HG03439 (cell line): ENCODE data around the gene CTDSPL2.
"Not testable (repeated sequence)": the region's sequence is repeated elsewhere in the genome, so short reads cannot be mapped to it uniquely, and the experiment has no call there.

Source experiments
- ATAC-seq: cut with Tn5 transposase; IDR thresholded peaks from one replicate; pipeline ENCODE4 v1.9.1; 2021; ENCODE audit warnings: mild to moderate bottlenecking, moderate library complexity; ENCODE audit not compliant: unreplicated experiment

Gene CTDSPL2

GRCh38 chr15:44537735-44538240 lies 110.4 kb downstream of the CTDSPL2 start:
- no peak for ATAC-seq

GRCh38 chr15:44541282-44541958 lies 114.0 kb downstream of the CTDSPL2 start:
- no peak for ATAC-seq

- no peak for ATAC-seq
Observed at GRCh38 chr15:44542596-44542995, 115.2 kb downstream of the CTDSPL2 start.

DNA sequence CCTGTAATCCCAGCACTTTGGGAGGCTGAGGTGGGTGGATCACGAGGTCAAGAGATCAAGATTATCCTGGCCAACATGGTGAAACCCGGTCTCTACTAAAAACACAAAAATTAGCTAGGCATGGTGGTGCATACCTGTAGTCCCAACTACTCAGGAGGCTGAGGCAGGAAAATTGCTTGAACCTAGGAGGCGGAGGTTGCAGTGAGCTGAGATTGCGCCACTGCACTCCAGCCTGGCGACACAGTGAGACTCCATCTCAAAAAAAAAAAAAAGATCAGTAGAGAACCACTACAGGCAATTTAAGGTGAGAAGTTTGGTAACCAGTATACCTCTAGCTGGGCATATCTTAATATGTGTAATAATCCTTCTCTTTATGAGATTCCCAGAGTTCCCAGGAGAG lies 117.3 kb downstream of the CTDSPL2 start:
- ATAC-seq = not testable (repeated sequence)

- ATAC-seq = peak; percentile 57
Observed at GRCh38 chr15:44545913-44546802, 118.7 kb downstream of the CTDSPL2 start.

DNA sequence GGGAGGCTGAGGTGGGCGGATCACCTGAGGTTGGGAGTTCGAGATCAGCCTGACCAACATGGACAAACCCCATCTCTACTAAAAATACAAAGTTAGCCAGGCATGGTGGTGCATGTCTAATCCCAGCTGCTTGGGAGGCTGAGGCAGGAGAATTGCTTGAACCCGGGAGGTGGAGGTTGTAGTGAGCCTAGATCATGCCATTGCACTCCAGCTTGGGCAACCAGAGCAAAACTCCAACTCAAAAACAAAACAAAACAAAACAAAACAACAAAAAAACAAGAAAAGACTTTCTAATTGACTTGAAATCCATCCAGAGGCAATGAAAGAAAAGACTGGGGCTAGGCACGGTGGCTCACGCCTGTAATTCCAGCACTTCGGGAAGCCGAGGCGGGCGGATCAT lies 121.7 kb downstream of the CTDSPL2 start:
- not testable (repeated sequence) for ATAC-seq

- ATAC-seq = no peak
Observed at GRCh38 chr15:44550256-44550655, 122.8 kb downstream of the CTDSPL2 start.

DNA sequence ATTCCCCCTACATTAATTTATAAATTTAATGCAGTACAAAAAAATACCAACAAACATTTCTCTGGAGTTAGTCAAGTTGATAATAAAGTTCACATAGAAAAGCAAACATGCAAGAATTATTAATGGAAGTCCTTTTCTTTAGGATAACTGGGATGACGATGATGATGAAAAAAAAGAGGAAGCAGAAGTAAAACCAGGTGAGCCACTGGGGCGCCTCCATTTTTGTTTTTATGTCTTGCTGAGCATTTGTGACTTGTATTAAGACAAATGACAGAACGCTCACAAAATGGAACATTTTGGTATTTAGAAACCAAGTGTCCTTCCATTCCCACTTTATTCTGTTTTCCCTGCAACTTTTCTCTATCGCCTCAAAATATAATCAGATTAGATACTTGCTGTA lies 123.3 kb downstream of the CTDSPL2 start:
- ATAC-seq = no peak

GRCh38 chr15:44554934-44555723 lies 127.7 kb downstream of the CTDSPL2 start:
- ATAC-seq = no peak

- not testable (repeated sequence) for ATAC-seq
Observed at GRCh38 chr15:44560926-44561325, 133.5 kb downstream of the CTDSPL2 start.

DNA sequence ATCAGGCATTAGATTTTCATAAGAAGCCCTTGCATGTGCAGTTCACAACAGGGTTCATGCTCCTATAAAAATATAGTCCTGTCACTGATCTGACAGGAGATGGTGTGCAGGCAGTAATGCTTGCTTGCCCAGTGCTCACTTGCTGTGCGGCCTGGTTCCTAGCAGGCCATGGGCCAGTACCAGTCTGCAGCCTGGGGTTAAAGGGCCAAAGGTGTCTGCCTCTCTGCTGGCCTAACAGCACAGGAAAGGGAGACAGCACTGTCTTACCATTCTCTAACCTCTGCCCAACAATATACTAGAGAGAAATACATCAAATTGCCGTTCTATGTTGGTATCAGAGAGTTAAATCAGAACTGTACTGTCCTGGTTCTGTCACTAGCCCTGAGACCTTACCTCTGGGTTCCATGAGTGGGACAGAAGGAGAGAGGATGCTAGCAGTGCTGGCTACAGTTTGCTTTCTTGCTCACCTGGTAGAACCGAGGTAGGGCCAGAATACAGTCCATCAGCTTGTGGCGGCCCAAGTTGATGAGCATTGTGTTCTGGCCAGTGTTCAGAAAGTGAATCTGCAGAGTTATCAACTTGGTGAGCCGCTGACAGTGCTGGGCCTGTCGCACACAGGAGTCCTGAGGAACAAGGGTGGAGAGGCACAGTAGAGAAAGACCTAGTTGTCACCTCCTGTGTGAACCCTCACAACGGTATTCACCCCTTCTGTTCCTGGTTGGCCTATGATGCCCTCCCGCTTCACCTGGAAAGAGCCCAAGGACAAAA lies 138.1 kb downstream of the CTDSPL2 start:
- no peak for ATAC-seq

DNA sequence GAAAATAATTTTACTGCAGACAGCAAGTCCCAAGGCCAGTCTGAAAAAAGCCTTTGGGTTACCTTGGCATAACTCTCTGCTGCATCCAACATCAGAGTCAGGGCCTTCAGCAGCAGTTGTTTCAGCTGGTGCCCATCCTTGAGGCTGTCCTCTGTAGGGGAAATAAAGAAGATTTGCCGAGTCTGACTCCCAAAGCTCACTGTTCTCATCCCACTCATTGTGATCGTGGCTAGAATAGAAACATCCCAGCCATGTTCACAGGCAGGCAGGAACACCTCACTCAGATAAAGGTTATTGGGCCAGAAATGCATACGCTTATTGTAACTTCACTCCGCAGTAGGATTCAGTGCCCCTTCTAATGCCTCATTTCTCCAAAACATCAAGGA lies 138.7 kb downstream of the CTDSPL2 start:
- no peak for ATAC-seq

DNA sequence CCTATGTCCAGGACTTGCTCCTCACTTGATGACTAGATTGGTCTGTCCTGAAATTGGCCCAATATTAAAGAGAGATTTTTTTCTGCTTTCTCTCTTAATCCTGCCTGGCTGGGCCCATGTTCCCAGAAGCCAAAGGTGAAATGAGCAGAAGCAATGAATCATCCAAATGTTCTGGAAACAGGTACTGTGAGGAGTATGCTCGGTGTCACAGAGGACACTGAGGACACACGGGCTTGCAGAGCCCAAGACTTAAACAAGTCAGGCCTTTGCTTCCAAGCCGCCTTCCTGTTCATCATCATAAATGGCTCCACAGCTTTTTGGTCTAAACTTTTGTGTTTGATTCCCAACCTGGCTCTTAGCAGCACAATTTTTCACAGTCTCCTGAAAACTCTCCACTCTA lies 140.9 kb downstream of the CTDSPL2 start:
- ATAC-seq = no peak

- no peak for ATAC-seq
Observed at GRCh38 chr15:44569316-44569715, 141.9 kb downstream of the CTDSPL2 start.

DNA sequence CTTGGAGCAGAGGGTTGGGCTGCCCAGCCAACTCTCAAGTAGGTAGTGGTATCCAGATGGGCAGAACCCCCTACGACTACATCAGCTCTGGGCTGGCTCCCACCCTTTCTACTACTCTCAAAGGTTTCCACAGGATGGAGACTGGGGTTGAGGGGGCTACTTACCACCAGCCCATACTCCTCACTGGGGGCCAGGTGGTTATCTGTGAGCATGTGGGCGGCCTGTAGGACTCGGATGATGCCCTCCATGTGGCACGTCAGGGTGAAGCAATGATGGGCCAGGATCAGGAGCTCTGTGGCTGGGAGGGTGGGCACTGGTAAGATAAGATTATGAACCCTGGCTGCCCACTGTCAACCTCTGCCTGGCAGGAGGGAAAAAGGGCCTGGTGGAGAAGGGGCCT lies 142.9 kb downstream of the CTDSPL2 start:
- no peak for ATAC-seq

GRCh38 chr15:44573386-44573785 lies 146.0 kb downstream of the CTDSPL2 start:
- no peak for ATAC-seq

DNA sequence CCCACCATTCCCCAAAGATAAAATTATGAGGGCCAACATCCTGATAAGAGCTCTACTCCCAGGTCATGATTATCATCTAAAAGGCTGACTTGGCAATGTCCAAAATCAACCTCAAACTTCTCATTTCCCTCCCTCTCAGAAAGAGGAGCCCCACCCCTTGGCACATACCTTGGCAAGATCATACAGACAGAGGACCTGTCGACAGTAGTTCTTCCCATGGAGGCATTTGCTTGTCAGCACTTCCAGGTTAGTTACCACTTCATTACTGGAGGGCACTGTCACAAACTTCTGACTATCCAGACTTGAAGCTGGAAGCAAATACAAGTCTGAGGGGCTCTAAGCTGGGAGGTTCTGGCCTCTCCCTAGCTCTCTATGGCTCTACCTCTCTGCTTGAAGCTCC lies 147.3 kb downstream of the CTDSPL2 start:
- ATAC-seq = no peak
